Measurements from ENCODE around the gene C1orf87. TPM values are rescaled to one million over a fixed set of nuclear protein-coding genes. Genes with fewer than 3 reads are reported as not detected.

C1orf87 gene
- total and polyA plus RNA-seq, 4 donors = 0.23 to 1.0 (median 0.45) TPM

DNA sequence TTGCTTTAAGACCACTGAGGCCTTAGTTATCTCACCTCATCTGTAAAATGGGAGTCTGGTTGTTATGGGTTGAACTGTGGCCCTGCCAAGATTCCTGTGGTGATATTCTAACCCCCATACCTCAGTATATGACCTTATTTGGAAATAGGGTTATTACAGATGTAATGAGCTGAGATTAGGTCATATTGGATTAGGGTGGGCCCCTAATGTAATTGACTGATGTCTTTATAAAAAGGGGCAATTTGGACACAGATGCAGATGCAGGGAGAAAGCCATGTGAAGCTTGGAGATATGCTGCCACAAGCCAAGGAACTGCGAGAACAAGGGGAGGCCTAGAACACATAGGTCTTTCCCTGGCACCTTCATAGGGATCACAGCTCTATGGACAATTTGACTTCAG is 3.9 kb downstream of the C1orf87 start:
- intact Hi-C loops (cut with DNase I) = loop anchor here in 1 of 2 donors (5.0 kb wide), 1 partner anchor 72 kb away; no protein-coding TSS in a partner anchor

DNA sequence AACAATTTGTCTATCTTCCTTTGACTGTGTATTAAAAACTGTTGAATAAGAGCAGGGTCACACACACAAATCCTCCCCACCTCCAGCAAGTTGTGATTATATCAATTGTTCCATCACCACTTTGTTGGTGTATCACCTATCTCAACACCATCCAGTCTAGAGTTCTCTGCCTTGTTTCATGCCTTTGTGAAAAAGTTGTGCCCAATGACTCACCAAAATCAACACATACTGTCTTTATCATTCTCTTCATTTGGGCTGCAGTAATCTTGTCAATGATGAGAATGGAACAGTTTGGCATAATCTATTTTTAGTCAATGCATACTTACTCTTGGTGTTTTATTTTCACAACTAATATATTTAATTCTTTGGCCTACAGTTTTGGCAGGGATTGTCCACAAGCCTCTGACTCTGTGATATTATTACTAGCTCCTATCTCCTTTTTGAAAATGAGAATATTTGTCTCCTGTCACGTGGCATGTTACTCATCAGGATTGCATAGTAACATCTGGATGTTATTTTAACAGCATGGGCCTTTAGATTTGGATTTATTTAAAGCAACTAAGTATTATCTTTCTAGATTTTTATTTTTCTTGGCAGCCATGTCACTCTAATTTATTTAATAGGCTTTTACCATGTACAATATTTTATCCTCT is 5.1 kb downstream of the C1orf87 start:
- Histone ChIP-seq H3K9me3 (ENCODE audit: control insufficient read depth, low read length) (no peaks in the 10 kb centered on the region), H3K4me3 (ENCODE audit: low read length in 2 of 2) (no peak overlapping the region), H3K27me3 (ENCODE audit: control insufficient read depth in 1 of 2, insufficient read depth in 2 of 2, low read length in 1 of 2) (no peaks in the 10 kb centered on the region), H3K27ac (ENCODE audit: low read depth in 1 of 2, low read length in 2 of 2) (no peak overlapping the region), H3K4me1 (ENCODE audit: control insufficient read depth in 1 of 2, insufficient read depth in 2 of 2, low read length in 2 of 2) (peaks cover 0 to 7% of the 10 kb centered on the region in 2 donors), H3K36me3 (ENCODE audit: control insufficient read depth in 1 of 2, insufficient read depth in 2 of 2, low read length in 1 of 2) (no peaks in the 10 kb centered on the region)
- peak; percentile 54 for ATAC-seq (ENCODE audit: low FRiP score)
- WGBS, 2 donors = 0 to 6% methylated on average over 1 of the region's 1 CpG
- intact Hi-C loops (cut with DNase I) = loop anchor here in 1 of 2 donors (5.0 kb wide), 1 partner anchor 71 kb away; no protein-coding TSS in a partner anchor
- DNase-seq = no peak

More for the DNA sequence above, 3.9 kb downstream of the C1orf87 start:
- H3K27ac ChIP-seq (ENCODE audit: low read depth in 1 of 2, low read length in 2 of 2) = no peak overlapping the region
- WGBS, 2 donors = 99 to 100% methylated on average over 1 of the region's 1 CpG
- H3K9me3 ChIP-seq (ENCODE audit: control insufficient read depth, low read length) = no peaks in the 10 kb centered on the region
- H3K4me3 ChIP-seq (ENCODE audit: low read length in 2 of 2) = no peak overlapping the region
- no peaks in the 10 kb centered on the region for H3K27me3 ChIP-seq (ENCODE audit: control insufficient read depth in 1 of 2, insufficient read depth in 2 of 2, low read length in 1 of 2)
- DNase-seq (no peak), ATAC-seq (ENCODE audit: low FRiP score) (no peak)
- no peaks in the 10 kb centered on the region for H3K36me3 ChIP-seq (ENCODE audit: control insufficient read depth in 1 of 2, insufficient read depth in 2 of 2, low read length in 1 of 2)
- H3K4me1 ChIP-seq (ENCODE audit: control insufficient read depth in 1 of 2, insufficient read depth in 2 of 2, low read length in 2 of 2) = peaks cover 0 to 7% of the 10 kb centered on the region in 2 donors

DNA sequence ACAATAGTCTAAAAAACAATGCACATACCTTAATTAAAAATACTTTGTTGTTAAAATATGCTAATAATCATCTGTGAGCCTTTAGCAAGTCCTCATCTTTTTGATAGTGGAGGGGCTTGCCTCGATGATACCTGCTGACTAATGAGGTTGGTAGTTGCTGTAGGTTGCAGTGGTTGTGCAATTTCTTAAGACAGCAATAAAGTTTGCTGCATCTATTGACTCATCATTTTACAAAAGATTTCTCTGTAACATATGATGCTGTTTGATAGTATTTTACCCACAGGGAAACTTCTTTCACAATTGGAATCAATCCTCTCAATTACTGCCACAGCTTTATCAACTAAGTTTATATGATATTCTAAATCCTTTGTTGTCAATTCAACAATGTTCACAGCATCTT is 7.6 kb downstream of the C1orf87 start:
- H3K9me3 ChIP-seq (ENCODE audit: control insufficient read depth, low read length) = no peaks in the 10 kb centered on the region
- intact Hi-C loops (cut with DNase I) = loop anchor here in 1 of 2 donors (5.0 kb wide), 1 partner anchor 69 kb away; no protein-coding TSS in a partner anchor
- ATAC-seq (ENCODE audit: low FRiP score) = no peak

DNA sequence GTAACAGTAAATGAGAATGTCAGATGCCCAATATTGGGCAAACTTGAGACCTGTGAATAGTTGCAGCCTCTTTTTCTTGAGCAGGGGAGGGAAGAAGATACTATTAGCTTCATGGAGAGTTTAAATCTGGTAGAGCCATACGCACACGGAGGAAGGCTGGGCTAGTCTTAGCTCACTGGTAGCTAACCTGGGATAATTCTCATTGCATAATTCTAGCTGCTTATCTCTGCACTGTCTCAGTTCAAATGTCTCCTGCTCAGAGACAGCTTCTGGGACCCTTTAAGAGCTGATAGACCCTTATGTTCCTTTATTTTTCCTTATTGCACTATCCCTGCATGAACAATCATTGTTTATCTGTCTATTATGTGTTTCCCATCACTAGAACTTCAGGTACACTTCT is 8.4 kb downstream of the C1orf87 start:
- no peaks in the 10 kb centered on the region for H3K27me3 ChIP-seq (ENCODE audit: control insufficient read depth in 1 of 2, insufficient read depth in 2 of 2, low read length in 1 of 2)
- no peaks in the 10 kb centered on the region for H3K36me3 ChIP-seq (ENCODE audit: control insufficient read depth in 1 of 2, insufficient read depth in 2 of 2, low read length in 1 of 2)
- H3K27ac ChIP-seq (ENCODE audit: low read depth in 1 of 2, low read length in 2 of 2) = no peak overlapping the region
- intact Hi-C loops (cut with DNase I) = loop anchor here in 1 of 2 donors (5.0 kb wide), 1 partner anchor 68 kb away; no protein-coding TSS in a partner anchor
- 82% methylated on average over 2 of the region's 2 CpGs for WGBS, 2 donors
- no peak overlapping the region for H3K4me3 ChIP-seq (ENCODE audit: low read length in 2 of 2)
- H3K4me1 ChIP-seq (ENCODE audit: control insufficient read depth in 1 of 2, insufficient read depth in 2 of 2, low read length in 2 of 2) = peaks cover 0 to 7% of the 10 kb centered on the region in 2 donors
- no peak for DNase-seq
- no peak for ATAC-seq (ENCODE audit: low FRiP score)
- H3K9me3 ChIP-seq (ENCODE audit: control insufficient read depth, low read length) = no peaks in the 10 kb centered on the region

More for the DNA sequence above, 7.6 kb downstream of the C1orf87 start:
- WGBS, 2 donors = 91 to 95% methylated on average over 1 of the region's 1 CpG
- no peaks in the 10 kb centered on the region for H3K27me3 ChIP-seq (ENCODE audit: control insufficient read depth in 1 of 2, insufficient read depth in 2 of 2, low read length in 1 of 2)
- no peaks in the 10 kb centered on the region for H3K36me3 ChIP-seq (ENCODE audit: control insufficient read depth in 1 of 2, insufficient read depth in 2 of 2, low read length in 1 of 2)
- no peak for DNase-seq
- peaks cover 0 to 7% of the 10 kb centered on the region in 2 donors for H3K4me1 ChIP-seq (ENCODE audit: control insufficient read depth in 1 of 2, insufficient read depth in 2 of 2, low read length in 2 of 2)
- H3K27ac ChIP-seq (ENCODE audit: low read depth in 1 of 2, low read length in 2 of 2) = no peak overlapping the region
- no peak overlapping the region for H3K4me3 ChIP-seq (ENCODE audit: low read length in 2 of 2)

DNA sequence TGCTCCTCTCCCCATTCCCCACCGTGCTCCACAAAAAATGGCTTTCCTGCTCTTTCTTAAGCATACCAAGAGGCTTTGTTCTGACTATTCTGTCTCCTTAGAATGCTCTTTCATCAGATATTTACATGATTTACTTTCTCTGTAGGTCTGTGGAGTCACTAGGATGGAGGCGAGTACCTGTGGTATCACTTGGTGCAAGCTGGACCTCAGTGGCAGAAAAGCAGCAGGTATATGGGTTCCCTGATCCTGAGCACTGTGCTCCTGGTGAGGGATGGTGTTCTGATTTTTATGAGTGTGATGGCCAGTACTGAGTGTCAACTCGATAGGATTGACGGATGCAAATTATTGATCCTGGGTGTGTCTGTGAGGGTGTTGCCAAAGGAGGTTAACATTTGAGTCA is 10.0 kb downstream of the C1orf87 start:
- H3K4me3 ChIP-seq (ENCODE audit: low read length in 2 of 2) = no peak overlapping the region
- intact Hi-C loops (cut with DNase I) = no loop called here
- no peak overlapping the region for H3K27ac ChIP-seq (ENCODE audit: low read depth in 1 of 2, low read length in 2 of 2)
- WGBS, 2 donors = 89 to 92% methylated on average over 4 of the region's 4 CpGs
- H3K4me1 ChIP-seq (ENCODE audit: control insufficient read depth in 1 of 2, insufficient read depth in 2 of 2, low read length in 2 of 2) = no peaks in the 10 kb centered on the region
- no peak for ATAC-seq (ENCODE audit: low FRiP score)
- H3K36me3 ChIP-seq (ENCODE audit: control insufficient read depth in 1 of 2, insufficient read depth in 2 of 2, low read length in 1 of 2) = no peaks in the 10 kb centered on the region
- H3K9me3 ChIP-seq (ENCODE audit: control insufficient read depth, low read length) = no peaks in the 10 kb centered on the region
- DNase-seq = no peak
- no peaks in the 10 kb centered on the region for H3K27me3 ChIP-seq (ENCODE audit: control insufficient read depth in 1 of 2, insufficient read depth in 2 of 2, low read length in 1 of 2)

DNA sequence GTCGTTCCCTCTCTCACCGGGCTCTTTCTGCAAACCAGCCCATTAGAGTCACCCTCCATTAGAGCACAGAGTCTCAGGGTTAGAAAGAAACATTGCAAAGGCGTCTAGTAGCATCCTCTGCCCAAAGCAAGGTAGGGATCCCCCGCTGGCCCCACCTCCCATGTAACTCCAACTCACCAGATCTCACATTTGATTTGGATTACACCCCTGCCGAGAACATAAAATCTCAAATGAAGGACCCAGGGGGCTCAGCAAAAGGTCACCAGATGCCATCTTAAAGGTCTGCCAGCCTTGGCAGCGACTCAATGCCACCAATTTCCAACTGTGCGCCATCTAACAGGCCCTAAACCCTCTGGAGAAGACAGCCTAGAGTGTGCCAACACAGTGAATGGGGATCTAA is 14.1 kb downstream of the C1orf87 start:
- H3K9me3 ChIP-seq (ENCODE audit: control insufficient read depth, low read length) = no peaks in the 10 kb centered on the region
- intact Hi-C loops (cut with DNase I) = no loop called here
- H3K4me1 ChIP-seq (ENCODE audit: control insufficient read depth in 1 of 2, insufficient read depth in 2 of 2, low read length in 2 of 2) = peaks cover 0 to 3% of the 10 kb centered on the region in 2 donors
- 94 to 95% methylated on average over 7 of the region's 7 CpGs for WGBS, 2 donors
- DNase-seq = no peak
- H3K4me3 ChIP-seq (ENCODE audit: low read length in 2 of 2) = no peak overlapping the region
- ATAC-seq (ENCODE audit: low FRiP score) = no peak
- H3K36me3 ChIP-seq (ENCODE audit: control insufficient read depth in 1 of 2, insufficient read depth in 2 of 2, low read length in 1 of 2) = no peaks in the 10 kb centered on the region
- no peaks in the 10 kb centered on the region for H3K27me3 ChIP-seq (ENCODE audit: control insufficient read depth in 1 of 2, insufficient read depth in 2 of 2, low read length in 1 of 2)
- H3K27ac ChIP-seq (ENCODE audit: low read depth in 1 of 2, low read length in 2 of 2) = no peak overlapping the region

DNA sequence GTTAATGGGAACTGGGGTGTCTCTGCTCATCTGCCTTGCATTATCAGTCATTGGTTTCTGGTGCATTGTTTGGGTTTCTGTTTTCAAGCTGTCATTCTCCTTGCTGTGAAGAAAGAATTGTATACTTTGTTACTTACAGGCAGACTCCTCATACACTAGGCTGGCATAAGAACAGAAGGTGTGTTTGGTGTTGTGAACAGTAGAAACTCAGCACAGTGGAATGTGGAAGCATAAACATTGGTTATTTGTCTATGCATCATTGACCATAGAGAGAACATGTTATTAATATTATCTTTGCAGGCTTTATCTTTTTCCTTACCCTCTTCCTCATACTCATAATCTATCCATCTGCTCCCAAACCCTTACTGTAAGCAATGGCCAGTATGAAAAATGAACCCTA is 18.2 kb downstream of the C1orf87 start:
- Histone ChIP-seq H3K36me3 (ENCODE audit: control insufficient read depth in 1 of 2, insufficient read depth in 2 of 2, low read length in 1 of 2) (no peaks in the 10 kb centered on the region), H3K4me3 (ENCODE audit: low read length in 2 of 2) (no peak overlapping the region), H3K27ac (ENCODE audit: low read depth in 1 of 2, low read length in 2 of 2) (no peak overlapping the region), H3K27me3 (ENCODE audit: control insufficient read depth in 1 of 2, insufficient read depth in 2 of 2, low read length in 1 of 2) (no peaks in the 10 kb centered on the region), H3K9me3 (ENCODE audit: control insufficient read depth, low read length) (no peaks in the 10 kb centered on the region), H3K4me1 (ENCODE audit: control insufficient read depth in 1 of 2, insufficient read depth in 2 of 2, low read length in 2 of 2) (peaks cover 0 to 6% of the 10 kb centered on the region in 2 donors)
- no peak for ATAC-seq (ENCODE audit: low FRiP score)
- intact Hi-C loops (cut with DNase I) = no loop called here
- no peak for DNase-seq

DNA sequence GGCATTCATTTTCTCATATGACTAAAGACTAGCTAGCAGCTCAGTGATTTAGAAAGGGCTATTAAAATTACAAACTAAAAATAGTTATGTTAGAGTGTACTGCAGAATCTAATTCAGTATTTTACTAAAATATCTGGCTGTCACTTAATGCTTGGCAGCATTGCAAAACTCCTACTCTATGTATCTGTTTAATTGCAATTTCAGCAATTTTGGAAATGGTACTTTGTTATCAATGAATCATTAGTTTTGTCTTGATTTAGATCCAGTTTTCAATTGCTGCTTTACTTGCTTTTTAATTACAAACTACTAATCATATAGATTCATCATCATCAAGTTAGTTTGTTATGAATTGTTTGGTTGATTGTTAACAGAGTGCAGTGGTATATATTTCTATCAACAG is 19.2 kb downstream of the C1orf87 start:
- H3K27me3 ChIP-seq (ENCODE audit: control insufficient read depth in 1 of 2, insufficient read depth in 2 of 2, low read length in 1 of 2) = no peaks in the 10 kb centered on the region
- no peaks in the 10 kb centered on the region for H3K36me3 ChIP-seq (ENCODE audit: control insufficient read depth in 1 of 2, insufficient read depth in 2 of 2, low read length in 1 of 2)
- DNase-seq = no peak
- peaks cover 0 to 6% of the 10 kb centered on the region in 2 donors for H3K4me1 ChIP-seq (ENCODE audit: control insufficient read depth in 1 of 2, insufficient read depth in 2 of 2, low read length in 2 of 2)
- intact Hi-C loops (cut with DNase I) = no loop called here
- H3K27ac ChIP-seq (ENCODE audit: low read depth in 1 of 2, low read length in 2 of 2) = no peak overlapping the region
- H3K9me3 ChIP-seq (ENCODE audit: control insufficient read depth, low read length) = no peaks in the 10 kb centered on the region
- no peak for ATAC-seq (ENCODE audit: low FRiP score)
- H3K4me3 ChIP-seq (ENCODE audit: low read length in 2 of 2) = no peak overlapping the region

DNA sequence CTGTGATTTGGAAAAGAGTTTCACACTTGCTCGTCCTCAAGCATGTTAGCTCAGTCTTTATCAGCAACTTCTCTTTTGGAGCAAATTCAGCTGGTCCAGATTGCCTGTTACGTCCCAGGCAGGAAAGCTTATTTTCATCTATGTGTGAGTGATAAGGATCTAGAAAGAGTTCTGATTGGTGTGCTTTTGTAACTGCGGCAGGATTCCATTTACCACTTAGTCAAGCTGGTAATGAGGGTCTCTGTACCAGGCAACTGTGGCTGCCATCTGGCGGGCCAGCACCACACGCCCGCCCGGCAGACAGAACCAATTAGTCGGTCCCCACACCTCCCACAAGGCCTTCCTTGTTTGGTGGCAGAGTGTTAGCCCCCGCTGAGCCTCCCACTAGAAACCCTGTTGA is 21.0 kb downstream of the C1orf87 start:
- WGBS, 2 donors = 73 to 75% methylated on average over 9 of the region's 9 CpGs

More for the DNA sequence above, 21.0 kb downstream of the C1orf87 start:
- Histone ChIP-seq H3K27ac (ENCODE audit: low read depth in 1 of 2, low read length in 2 of 2) (no peak overlapping the region), H3K4me3 (ENCODE audit: low read length in 2 of 2) (no peak overlapping the region), H3K36me3 (ENCODE audit: control insufficient read depth in 1 of 2, insufficient read depth in 2 of 2, low read length in 1 of 2) (no peaks in the 10 kb centered on the region), H3K27me3 (ENCODE audit: control insufficient read depth in 1 of 2, insufficient read depth in 2 of 2, low read length in 1 of 2) (no peaks in the 10 kb centered on the region), H3K9me3 (ENCODE audit: control insufficient read depth, low read length) (no peaks in the 10 kb centered on the region), H3K4me1 (ENCODE audit: control insufficient read depth in 1 of 2, insufficient read depth in 2 of 2, low read length in 2 of 2) (peaks cover 0 to 6% of the 10 kb centered on the region in 2 donors)
- intact Hi-C loops (cut with DNase I) = no loop called here
- DNase-seq = no peak
- ATAC-seq (ENCODE audit: low FRiP score) = no peak

Measured in aorta (tissue), 5 donors.